Lung microvascular endothelial cell (primary cell): Measurements from ENCODE around the gene SMIM33. TPM values are rescaled to one million over a fixed set of nuclear protein-coding genes. Genes with fewer than 3 reads are reported as not detected.

Experiments used
- total RNA-seq: library from RNA; depleted of rRNA; stranded (reverse); fragments of >200 nt; gene quantifications from 2 replicates; pipeline ENCODE4 v1.2.1, GENCODE V29; 2014

SMIM33 gene
- total RNA-seq, 1 donor from 2014 or later: under 0.01 TPM

Other genes starting within 250 kb of the SMIM33 start
- 141 and 163 TPM in 2 replicates for gene MATR3, start 177.3 kb upstream of the SMIM33 start, total RNA-seq
- 66.0 and 87.1 TPM in 2 replicates for gene PAIP2, start 129.2 kb upstream of the SMIM33 start, total RNA-seq
- not detected in 2 replicates for gene SLC23A1, start 87.7 kb upstream of the SMIM33 start, total RNA-seq
- under 0.01 and 0.22 TPM in 2 replicates for gene MZB1, start 81.1 kb upstream of the SMIM33 start, total RNA-seq
- gene PROB1, start 75.9 kb upstream of the SMIM33 start, total RNA-seq: 2.8 and 7.3 TPM in 2 replicates
- 8.1 and 10.3 TPM in 2 replicates for gene SPATA24, start 66.9 kb upstream of the SMIM33 start, total RNA-seq
- 6.3 and 6.5 TPM in 2 replicates for gene DNAJC18, start 31.5 kb upstream of the SMIM33 start, total RNA-seq
- gene ECSCR, start 8.3 kb upstream of the SMIM33 start, total RNA-seq: 392 and 472 TPM in 2 replicates
- gene STING1, start 11.8 kb downstream of the SMIM33 start, total RNA-seq: 18.7 and 51.9 TPM in 2 replicates
- gene UBE2D2, start 90.3 kb downstream of the SMIM33 start, total RNA-seq: 56.0 and 58.7 TPM in 2 replicates
- 20.7 and 39.1 TPM in 2 replicates for gene CXXC5, start 177.3 kb downstream of the SMIM33 start, total RNA-seq